ENCODE measurements around the gene MYL5.
A peak's percentile ranks its signal among the peaks of the same experiment; 100 is the strongest.

The MYL5 gene

GRCh38 chr4:682490-683172, 8.3 kb downstream of the MYL5 start:
- no peak for ATAC-seq
- Mint-ChIP-seq H3K27me3 (peaks cover 21% of the 10 kb centered on the region), H3K27ac (peak overlapping the region in 1 of 2 donors; percentile 86), H3K9me3 (no peaks in the 10 kb centered on the region), H3K4me3 (peak overlapping the region in 1 of 2 donors; percentile 18), H3K4me1 (peaks cover 28% of the 10 kb centered on the region)
- no peak for DNase-seq

- peaks cover 28% of the 10 kb centered on the region for H3K27me3 Mint-ChIP-seq
- no peak overlapping the region for H3K27ac Mint-ChIP-seq
- H3K4me1 Mint-ChIP-seq, result peaks cover 26% of the 10 kb centered on the region
- H3K9me3 Mint-ChIP-seq, result no peaks in the 10 kb centered on the region
- no peak overlapping the region for H3K4me3 Mint-ChIP-seq
- DNase-seq (no peak), ATAC-seq (peak; percentile 6)
Observed at GRCh38 chr4:683247-683897, 9.0 kb downstream of the MYL5 start.

GRCh38 chr4:683982-684622, 9.8 kb downstream of the MYL5 start:
- Mint-ChIP-seq H3K4me1 (peaks cover 30% of the 10 kb centered on the region), H3K27ac (no peak overlapping the region), H3K4me3 (no peak overlapping the region), H3K9me3 (no peaks in the 10 kb centered on the region), H3K27me3 (peaks cover 31% of the 10 kb centered on the region)
- DNase-seq, result peak in 1 of 2 donors; percentile 53
- ATAC-seq, result peak; percentile 29

- no peaks in the 10 kb centered on the region for H3K9me3 Mint-ChIP-seq
- H3K4me1 Mint-ChIP-seq, result peaks cover 30% of the 10 kb centered on the region
- peaks cover 31% of the 10 kb centered on the region for H3K27me3 Mint-ChIP-seq
- DNase-seq (no peak), ATAC-seq (no peak)
- H3K27ac Mint-ChIP-seq, result no peak overlapping the region
- no peak overlapping the region for H3K4me3 Mint-ChIP-seq
Observed at GRCh38 chr4:684623-685327, 10.4 kb downstream of the MYL5 start.

- no peaks in the 10 kb centered on the region for H3K9me3 Mint-ChIP-seq
- ATAC-seq (no peak), DNase-seq (no peak)
- no peak overlapping the region for H3K27ac Mint-ChIP-seq
- no peak overlapping the region for H3K4me3 Mint-ChIP-seq
- peaks cover 41% of the 10 kb centered on the region for H3K27me3 Mint-ChIP-seq
- peaks cover 22% of the 10 kb centered on the region for H3K4me1 Mint-ChIP-seq
Observed at GRCh38 chr4:685679-686412, 11.5 kb downstream of the MYL5 start.

GRCh38 chr4:686413-687040, 12.2 kb downstream of the MYL5 start:
- ATAC-seq (no peak), DNase-seq (no peak)
- Mint-ChIP-seq H3K9me3 (no peaks in the 10 kb centered on the region), H3K4me3 (no peak overlapping the region), H3K27me3 (peaks cover 41% of the 10 kb centered on the region), H3K27ac (no peak overlapping the region), H3K4me1 (peaks cover 20% of the 10 kb centered on the region)

DNA sequence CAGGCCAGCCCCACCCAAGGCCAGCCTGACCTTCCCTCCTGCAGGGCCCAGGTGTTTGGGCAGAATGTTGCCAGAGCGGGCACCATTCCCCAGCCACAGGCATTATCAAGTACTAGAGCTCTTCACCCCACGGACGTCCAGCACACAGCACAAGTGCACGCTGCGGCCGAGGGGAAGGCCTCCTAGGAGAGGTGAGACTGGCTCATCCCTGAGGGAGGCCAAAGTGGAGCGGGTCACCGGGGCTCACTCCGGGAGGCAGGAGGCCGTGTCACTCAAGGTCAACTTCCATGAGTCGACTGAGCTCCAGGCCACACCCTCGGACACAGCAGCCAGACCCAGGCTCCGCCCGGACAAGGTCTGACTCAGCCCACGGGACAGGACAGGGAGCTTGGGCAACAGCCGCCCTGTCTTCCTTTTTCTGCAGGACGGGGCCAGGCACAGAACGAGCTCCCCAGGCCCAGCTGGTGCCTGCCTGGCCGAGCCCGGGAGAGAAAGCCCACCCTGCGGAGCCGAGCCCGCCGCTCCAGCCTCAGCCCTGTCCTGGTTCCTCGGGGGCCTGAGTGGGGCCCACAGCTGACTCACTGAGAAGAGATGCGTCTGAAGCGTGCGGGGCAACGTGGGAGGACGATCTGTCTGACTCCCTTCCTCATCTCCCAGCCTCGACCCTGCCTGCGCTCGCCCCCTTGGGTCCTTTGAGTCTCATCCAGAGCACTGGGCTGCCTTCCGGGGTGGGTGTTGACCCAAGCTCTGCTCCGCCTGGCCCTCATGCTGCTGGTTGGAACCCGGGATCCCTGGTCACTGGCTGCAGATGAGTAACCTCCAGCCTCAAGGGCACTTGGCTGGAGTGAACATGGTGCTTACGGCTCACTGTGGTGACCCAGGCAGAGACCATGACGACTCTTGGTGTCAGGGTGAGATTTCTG, 13.0 kb downstream of the MYL5 start:
- Mint-ChIP-seq H3K4me3 (no peak overlapping the region), H3K27ac (peak overlapping the region in 1 of 2 donors; percentile 14), H3K4me1 (peaks cover 20% of the 10 kb centered on the region), H3K9me3 (no peaks in the 10 kb centered on the region), H3K27me3 (peaks cover 41% of the 10 kb centered on the region)
- ATAC-seq (no peak), DNase-seq (no peak)

DNA sequence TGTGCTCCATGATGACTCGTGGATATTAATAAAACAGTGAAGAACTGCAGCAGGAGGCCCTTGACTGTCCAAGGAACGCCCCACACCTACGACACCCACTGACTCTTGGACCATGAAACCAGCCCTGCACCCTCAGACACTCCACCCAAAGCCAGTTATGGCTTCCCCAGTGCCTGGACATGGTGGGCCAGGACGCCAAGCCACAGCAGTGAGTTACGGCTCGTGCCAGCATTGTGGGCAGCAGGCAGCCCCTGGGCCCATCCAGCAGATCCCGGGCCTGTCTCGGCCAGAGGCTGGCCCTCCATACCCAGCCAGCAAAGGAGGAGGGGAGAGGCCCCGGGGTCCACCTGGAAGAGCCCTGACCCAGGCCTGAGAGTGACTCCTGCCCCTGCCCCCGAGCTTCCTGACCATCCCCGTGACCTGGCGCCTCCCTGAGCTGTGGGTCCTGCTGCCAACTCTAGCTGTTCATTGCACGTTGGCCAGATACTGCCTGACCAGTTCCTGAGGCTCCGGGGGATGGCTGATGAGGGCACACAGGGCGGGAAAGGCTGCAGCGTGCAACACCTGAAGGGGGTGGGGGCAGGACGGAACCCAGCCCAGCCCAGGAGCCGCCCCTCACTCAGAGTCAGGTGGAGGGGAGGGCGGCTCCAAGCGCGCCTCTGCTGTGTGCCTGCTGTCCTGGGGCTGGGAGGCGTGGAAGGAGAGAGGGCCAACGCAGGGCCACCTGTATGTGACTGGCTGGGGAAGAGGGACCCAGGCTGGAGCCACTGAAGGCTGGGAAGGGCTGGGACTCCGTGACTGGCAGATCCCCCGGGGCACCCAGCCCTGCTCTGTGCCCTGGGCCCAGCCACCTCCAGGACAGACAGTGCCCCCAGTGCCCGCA, 13.9 kb downstream of the MYL5 start:
- H3K27me3 Mint-ChIP-seq, result peaks cover 40% of the 10 kb centered on the region
- peak; percentile 19 for ATAC-seq
- H3K4me1 Mint-ChIP-seq, result peaks cover 13% of the 10 kb centered on the region
- no peak for DNase-seq
- H3K9me3 Mint-ChIP-seq, result no peaks in the 10 kb centered on the region
- peak overlapping the region; percentile 32 to 61 for H3K4me3 Mint-ChIP-seq
- H3K27ac Mint-ChIP-seq, result peak overlapping the region in 1 of 2 donors; percentile 29

- Mint-ChIP-seq H3K4me3 (peak within 1 kb of the TSS; percentile 32 to 61), H3K27ac (peak within 1 kb of the TSS; percentile 29 to 34)
- no peak for DNase-seq
Observed at GRCh38 chr4:688854-689681, 14.7 kb downstream of the MYL5 start, which contains the start of gene SLC49A3. Gene SLC49A3, minus strand, starts transcription at chr4:689151. Its CDS starts 24 bp downstream, at chr4:689127.

GRCh38 chr4:689723-690122, 15.4 kb downstream of the MYL5 start:
- H3K4me1 Mint-ChIP-seq, result peaks cover 4% of the 10 kb centered on the region
- peak overlapping the region in 1 of 2 donors; percentile 34 for H3K27ac Mint-ChIP-seq
- no peak overlapping the region for H3K4me3 Mint-ChIP-seq
- H3K9me3 Mint-ChIP-seq, result no peaks in the 10 kb centered on the region
- DNase-seq, result no peak
- no peak for ATAC-seq
- peaks cover 48% of the 10 kb centered on the region for H3K27me3 Mint-ChIP-seq

More at GRCh38 chr4:688854-689681, 14.7 kb downstream of the MYL5 start, which contains the start of gene SLC49A3:
- H3K4me1 Mint-ChIP-seq, result peaks cover 4% of the 10 kb centered on the region
- H3K9me3 Mint-ChIP-seq, result no peaks in the 10 kb centered on the region
- H3K27me3 Mint-ChIP-seq, result peaks cover 48% of the 10 kb centered on the region
- peak; percentile 37 for ATAC-seq

- H3K27ac Mint-ChIP-seq, result no peak overlapping the region
- no peak for DNase-seq
- ATAC-seq, result no peak
- no peak overlapping the region for H3K4me3 Mint-ChIP-seq
- H3K4me1 Mint-ChIP-seq, result peaks cover 4% of the 10 kb centered on the region
- no peaks in the 10 kb centered on the region for H3K9me3 Mint-ChIP-seq
- H3K27me3 Mint-ChIP-seq, result peaks cover 42% of the 10 kb centered on the region
Observed at GRCh38 chr4:692771-693554, 18.6 kb downstream of the MYL5 start.
